Caki2 (cell line): ENCODE data around the gene RFX5. TPM values are rescaled to one million over a fixed set of nuclear protein-coding genes. Genes with fewer than 3 reads are reported as not detected.
A peak's percentile ranks its signal among the peaks of the same experiment; 100 is the strongest.
"Not testable (repeated sequence)": the region's sequence is repeated elsewhere in the genome, so short reads cannot be mapped to it uniquely, and the experiment has no call there.

Experiments
- DNase-seq: peaks from one replicate; pipeline ENCODE4 v3.0.0-alpha.2; 2015; ENCODE audit warnings: low read depth
- in situ Hi-C: cut with HindIII; loops from 2 replicates; pipeline ENCODE4 v1.10.0; 2016; ENCODE audit warnings: low sequenced_read_pairs, low pct_unique_long_range_greater_than_20kb, mixed read lengths
- total RNA-seq: library from RNA; depleted of rRNA; stranded (reverse); fragments of >200 nt; shearing (Covaris generic); gene quantifications from 2 replicates; pipeline ENCODE4 v1.2.3, GENCODE V29; 2014; ENCODE audit warnings: low replicate concordance

RFX5 gene
- total RNA-seq, 1 experiment from 2014 or later = 50.4 TPM

DNA sequence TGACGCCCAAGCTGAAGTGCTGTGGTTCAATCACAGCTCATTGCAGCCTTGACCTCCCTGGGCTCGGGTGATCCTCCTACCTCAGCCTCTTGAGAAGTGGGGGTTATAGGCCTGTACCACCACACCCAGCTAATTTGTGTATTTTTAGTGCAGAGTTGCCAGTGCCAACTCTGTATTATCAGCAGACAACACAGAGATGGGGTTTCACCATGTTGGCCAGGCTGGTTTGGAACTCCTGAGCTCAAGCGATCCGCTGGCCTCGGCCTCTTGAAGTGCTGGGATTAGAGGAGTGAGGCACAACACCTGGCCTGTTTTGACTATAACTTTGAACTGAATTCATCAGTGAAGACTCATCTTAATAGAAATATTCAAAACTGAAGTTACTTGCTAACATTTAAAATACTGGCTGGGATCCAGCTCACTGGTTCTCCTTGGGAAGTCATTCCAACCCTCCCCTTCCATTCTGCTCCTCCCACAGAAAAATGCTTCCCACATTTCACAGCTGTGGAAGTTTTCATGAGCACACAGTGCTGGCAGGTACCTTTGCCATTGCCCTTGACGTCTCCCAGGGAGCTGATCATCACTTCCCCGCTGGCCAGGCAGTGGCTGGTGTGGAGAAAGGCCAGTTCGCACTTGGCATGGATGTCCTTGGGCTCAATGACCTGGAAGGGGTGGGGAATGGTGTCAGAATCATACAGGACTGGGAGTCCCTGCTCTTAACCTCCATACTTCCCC is 20.8 kb upstream of the RFX5 start:
- no peak for DNase-seq
- in situ Hi-C loops = no loop called here

DNA sequence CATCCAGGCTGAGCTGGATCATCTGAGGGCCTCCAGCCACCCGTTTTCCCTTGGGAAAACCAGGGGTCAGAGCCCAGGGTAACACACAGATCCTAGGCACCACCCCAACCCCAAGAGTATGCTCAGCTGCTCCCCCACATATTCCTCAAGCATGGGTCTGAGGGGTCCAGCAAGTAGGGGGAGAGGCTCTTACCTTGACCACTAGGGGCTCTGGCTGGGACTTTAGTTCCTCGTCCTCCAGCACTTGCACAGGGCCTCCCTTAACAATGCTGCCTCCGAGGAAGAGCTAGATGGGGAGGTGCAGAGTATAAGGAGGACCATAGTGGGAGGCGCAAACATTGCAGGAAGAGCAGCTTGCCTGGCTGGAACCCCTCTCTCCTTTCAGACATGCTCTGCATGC is 17.9 kb upstream of the RFX5 start:
- DNase-seq = no peak
- in situ Hi-C loops = no loop called here

DNA sequence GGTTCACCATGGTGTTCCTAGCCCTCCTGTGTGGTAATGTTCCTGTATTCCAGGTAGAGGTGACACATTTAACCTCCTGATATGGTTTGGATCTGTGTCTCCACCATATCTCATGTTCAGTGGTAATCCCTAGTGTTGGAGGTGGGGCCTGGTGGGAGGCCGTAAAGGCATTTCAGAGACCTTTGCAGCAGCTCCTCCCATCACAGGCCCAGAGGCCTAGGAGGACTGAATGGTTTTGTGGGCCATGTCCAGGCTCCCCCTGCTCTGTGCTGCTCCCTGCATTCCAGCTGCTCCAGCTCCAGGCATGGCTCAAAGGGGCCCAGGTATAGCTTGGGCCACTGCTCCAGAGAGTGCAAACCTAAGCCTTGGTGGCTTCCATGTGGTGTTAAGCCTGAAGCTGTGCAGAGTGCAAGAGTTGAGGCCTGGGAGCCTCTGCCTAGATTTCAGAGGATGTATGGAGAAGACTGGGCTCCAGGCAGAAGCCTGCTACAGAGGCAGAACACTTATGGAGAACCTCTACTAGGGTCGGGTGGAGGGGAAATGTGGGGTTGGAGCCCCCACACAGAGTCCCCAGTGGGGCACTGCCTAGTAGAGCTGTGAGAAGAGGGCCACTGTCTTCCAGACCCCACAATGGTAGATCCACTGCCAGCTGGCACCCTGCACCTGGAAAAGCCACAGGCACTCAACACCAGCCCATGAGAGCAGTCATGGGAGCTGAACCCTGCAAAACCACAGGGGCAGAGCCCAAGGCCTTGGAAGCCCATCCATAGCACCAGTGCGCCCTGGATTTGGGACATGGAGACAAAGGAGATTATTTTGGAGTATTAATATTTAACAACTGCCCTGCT is 15.5 kb upstream of the RFX5 start:
- no peak for DNase-seq

DNA sequence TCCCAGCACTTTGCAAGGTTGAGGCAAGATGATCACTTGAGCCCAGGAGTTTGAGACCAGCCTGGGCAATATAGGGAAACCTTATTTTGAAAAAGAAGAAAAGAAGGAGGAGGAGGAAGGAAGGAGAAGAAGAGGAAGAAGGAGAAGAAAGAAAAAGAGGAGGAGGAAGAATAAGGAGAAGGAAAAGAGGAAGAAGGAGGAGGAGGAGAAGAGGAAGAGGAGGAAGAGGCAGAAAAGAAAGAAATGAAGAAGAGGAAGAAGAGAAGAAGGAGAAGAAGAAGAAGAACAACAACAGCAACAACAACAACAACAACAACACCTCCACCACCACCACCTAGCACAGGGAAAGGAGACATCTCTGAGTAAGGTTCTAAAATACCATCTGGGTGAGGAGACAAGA is 14.8 kb upstream of the RFX5 start:
- DNase-seq = no peak
- in situ Hi-C loops = no loop called here

More for the DNA sequence above, 15.5 kb upstream of the RFX5 start:
- in situ Hi-C loops = no loop called here

DNA sequence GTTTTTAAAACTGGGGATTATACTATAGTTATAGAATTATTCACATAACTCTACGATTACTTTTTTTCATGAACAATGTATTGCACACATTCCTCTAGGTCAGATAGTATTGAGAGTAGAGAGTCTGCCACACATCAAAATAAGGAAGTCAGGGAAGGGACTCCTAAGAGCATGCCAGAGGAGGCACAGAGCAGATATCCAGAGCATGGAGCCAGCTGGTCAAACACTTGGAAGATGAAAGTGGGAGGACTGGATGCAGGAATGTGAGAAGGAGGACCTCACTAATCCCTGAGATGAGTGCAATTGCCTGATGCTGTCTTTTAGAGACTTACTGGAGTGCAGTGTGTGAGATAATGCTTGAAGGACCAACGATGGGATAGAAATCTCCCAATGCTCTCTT is 9.6 kb upstream of the RFX5 start:
- in situ Hi-C loops = no loop called here
- DNase-seq = no peak

DNA sequence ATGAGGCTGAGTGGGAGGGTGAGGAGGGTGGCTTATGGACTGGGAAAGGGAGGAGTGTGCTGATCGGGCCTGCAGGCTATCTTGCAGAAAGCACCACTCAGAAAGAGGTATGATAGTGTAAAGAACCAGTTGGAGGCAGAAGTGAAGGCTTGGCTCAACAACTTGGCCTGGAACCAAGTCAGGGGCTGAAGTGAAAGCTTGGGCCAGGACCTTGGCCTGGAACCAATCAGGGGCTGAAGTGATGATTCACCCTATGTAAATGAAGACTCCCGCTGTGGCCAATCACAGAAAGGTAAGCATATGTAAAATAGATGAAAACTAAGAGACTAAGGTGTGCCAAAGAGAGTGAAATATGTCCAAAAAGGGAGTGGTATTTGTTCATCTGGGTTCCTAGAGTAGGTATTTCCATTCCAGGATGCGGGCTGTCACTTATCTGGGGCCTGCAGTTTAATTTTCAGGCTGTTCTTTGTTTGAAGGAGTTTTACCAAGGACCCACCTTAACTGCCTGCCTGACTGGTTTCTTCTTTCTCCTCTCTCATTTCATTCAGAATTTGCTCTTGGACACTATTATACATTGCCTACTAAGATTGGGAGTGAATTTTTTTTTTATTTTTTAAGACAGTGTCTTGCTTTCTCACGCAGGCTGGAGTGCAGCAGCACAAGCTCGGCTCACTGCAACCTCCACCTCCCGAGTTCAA is 5.1 kb upstream of the RFX5 start:
- in situ Hi-C loops = no loop called here

DNA sequence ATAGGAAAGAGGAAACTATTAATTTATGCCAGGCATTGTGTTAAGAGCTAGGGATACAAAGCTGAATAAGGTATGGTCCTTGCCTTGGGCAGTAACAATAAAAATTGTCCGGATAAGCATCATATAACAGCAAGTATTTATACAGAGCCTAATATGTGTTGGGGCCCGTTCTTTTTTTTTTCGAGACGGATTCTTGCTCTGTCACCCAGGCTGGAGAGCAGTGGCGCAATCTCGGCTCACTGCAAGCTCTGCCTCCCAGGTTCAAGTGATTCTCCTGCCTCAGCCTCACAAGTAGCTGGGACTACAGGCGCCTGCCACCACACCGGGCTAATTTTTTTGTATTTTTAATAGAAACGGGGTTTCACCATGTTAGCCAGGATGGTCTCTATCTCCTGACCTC is 3.3 kb upstream of the RFX5 start:
- DNase-seq, in situ Hi-C loops: not testable (repeated sequence)

More for the DNA sequence above, 5.1 kb upstream of the RFX5 start:
- peak; percentile 89 for DNase-seq

DNA sequence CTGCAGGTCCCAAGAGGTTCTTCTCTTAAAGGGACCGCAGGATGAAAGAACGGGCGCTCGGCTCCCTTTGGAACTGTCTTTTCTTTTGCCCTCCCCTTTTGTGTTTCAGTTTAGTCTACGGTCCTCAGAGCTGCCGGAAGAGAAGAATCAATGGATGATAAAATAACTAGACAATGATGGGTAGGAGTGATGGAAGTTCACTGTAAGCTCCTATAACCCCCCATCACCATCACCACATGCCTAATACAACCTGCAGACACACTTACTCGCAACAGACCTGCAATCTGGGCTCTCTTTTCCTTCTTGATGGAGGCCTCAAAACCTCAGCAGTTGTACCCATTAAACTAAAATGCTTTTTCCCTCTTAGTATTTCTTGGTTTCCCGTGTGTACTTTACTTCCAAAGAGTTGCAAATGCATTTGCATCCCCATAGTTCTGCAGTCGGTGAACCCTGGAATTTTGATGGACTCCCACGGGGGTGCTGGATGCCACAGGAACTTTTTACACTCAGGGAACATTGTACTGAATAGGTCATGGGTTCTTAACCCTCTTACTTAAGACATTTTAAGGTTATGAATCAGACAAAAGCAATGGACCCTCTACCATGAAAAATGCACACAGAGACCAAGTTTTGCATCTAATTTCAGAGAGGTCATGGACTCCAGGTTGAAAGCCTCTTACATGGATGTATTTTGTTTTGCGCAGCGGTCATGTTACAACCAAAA is 633 bp upstream of the RFX5 start:
- DNase-seq = no peak
- in situ Hi-C loops = no loop called here

DNA sequence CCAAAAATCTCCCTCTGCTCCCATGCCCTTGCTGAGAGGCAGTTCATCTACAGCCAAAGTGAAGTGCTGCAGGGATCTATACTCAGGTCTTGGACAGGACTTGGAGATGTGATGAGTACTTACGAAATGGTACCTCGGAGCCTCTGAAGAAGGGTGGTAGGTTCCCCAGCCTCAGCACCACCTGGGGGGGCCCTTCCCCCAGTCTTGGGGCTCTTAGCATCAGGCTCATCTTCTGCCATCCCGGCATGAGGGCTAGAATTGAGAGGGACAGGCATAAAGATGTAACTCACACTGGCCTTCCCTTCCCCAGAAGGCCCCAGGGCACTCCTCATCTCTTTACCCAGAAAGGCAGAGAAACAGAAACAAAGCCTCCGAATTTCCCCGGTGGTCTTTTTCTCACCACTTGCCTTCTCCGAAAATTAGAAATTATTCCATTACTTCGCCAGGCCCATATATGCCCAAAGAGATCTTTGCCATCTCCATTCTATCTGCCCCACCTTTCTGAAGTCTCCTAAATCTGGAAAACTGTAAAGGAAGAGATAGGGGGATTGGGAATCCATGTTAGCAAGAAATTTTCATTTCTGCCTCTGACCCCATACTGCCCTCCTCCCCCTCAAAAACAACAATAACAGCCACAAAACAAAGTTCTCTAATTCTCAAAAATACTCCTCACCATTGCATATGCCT is 827 bp downstream of the RFX5 start:
- no peak for DNase-seq
- in situ Hi-C loops = no loop called here

DNA sequence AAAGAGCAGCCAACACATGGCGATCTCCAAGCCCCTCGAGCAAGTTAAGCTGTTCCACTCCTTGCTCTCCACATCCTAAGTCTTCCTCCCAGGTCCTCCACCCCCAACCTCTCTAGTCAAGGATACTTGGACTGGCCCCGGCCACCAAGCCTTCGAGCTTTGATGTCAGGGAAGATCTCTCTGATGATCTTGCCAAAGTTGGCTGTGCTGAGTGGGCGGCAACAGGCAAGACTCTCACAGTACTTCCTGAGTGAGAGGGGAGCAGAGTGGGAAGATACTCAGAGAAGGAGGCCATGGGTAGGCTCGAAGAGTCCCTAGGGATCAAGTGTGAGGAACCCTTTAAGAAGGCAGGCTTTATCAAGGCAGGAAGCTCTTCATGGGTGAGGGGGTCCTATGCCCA is 2.8 kb downstream of the RFX5 start:
- DNase-seq = no peak
- in situ Hi-C loops = no loop called here

DNA sequence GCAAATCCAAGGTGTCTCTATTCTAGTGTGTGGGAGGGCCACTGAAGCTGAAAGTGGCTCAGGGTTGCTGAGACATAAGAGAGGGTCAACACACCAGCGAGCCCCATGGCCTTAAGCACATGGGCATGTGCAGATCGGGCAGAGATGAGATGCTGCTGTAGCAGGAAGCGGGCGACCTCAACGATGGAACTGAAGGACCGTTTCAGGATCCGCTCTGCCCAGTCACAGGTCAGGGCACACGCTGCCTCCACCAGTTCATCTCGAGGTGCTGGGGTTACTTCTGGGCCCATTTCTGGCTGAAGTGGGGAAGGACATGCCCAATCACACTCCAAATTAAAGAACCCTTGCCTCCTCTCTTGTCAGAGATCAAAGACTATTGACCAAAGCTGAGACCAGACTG is 3.5 kb downstream of the RFX5 start:
- in situ Hi-C loops = no loop called here
- no peak for DNase-seq

DNA sequence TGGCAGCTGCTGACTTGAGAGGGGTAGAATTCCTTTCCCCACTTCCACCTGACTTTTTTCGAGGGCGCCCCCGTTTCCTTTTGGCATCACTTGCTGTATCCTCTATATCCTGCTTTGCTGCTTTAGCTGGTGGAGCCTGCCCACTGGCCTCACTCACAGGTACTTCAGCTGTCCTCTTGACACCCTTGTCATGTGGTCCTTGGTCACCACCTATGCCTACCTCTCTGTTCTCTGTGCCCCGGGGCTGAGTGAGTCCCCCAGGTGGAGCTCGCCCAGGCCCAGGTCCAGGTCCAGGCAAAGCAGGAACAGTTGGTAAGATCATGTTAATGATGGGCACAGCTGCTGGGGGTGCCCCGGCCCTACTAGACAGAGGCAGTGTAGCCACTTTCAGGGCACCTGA is 4.5 kb downstream of the RFX5 start:
- no peak for DNase-seq
- in situ Hi-C loops = no loop called here

DNA sequence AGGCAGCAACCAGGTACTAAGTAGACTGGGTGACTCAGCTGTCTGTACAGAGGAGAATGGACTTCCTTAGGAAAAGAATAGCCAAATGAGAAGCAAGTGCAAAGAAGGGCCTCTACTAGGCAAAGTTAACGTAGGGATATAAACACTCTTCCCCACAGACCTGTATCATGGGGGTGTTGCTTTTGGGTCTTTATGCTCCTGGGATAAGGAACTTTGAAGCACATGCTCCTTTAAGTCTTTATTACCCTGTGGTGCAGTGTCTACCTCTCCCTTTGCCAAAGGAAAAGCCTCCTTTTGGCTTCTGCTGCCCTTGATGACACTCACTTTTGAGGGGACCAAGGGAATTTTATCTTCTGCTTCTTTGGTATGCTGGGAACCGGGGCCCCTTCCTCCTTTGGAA is 5.0 kb downstream of the RFX5 start:
- in situ Hi-C loops = no loop called here

DNA sequence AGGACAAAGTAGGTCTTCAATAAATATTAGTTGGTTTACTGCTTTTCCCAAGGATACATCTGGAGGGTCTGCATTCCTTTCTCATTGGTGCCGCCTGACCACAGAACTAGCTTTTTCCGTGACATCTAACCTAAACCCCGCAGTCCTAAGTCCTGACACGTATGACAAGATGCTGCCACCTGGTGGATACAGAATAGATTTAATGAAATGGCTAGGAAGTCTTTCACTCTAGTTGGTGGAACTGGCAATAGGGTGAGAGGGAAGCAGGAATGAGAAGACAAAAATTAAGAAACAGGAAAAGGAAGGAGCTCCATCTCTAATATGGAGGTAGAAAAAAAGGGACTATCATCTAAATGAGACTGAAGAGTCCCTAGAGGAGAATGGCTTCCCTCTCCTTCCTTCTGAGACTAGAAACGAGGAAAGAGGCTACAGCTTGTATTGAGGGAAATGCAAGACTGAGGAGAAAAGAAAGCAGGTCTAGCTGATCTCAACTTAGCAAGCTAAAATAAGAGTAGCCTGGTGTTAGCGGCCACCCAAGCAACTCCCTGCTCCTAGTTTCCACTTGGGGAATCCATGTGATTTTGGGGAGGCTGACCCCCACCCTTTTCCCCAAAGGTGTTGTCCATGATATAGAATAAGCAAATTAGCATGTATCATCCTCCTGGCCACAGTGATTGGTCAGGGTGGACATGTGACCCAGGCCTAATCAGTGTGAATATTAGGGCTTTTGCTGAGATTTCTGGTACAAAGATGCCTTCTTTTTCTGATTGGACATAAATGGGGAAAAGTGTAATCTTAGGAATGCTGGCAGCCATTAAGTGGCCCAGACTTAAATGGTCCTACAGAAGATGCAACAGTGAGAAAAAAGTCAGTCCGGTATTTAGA is 5.9 kb downstream of the RFX5 start:
- in situ Hi-C loops = no loop called here
- DNase-seq = peak; percentile 73

More for the DNA sequence above, 5.0 kb downstream of the RFX5 start:
- DNase-seq = no peak

DNA sequence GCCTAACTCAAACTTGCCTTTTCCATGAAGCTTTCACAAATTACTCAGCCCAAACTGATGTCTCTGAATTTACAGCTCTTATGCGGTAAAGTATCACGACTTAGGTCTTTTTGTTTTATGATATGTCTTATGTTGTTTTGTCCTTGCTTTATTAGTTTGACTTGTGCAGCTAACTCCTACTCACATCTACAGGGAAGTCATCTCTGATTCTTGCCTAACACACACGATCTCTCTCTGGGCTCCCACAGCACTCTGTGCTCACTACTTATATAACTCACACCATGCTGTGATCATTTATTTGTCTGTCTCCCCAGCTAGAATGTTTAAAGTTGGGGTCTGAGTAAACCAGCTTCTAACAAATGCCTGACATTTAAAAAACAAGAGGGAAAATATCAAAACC is 10.5 kb downstream of the RFX5 start:
- in situ Hi-C loops = no loop called here

DNA sequence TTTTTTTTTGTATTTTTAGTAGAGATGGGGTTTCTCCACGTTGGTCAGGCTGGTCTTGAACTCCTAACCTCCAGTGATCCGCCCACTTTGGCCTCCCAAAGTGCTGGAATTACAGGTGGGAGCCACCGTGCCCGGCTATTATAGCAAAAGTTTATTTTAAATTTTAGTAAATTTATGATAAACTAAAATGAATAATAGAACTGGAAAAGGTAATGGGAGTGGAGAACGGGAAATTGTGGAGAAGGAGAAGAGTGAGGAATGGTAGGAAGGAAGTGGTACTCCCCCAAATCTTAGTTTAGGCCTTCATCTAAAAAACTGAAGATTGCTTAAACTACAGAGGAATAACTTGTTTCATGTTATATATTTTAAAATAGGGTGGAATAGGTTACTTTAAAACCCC is 12.2 kb downstream of the RFX5 start:
- in situ Hi-C loops = no loop called here
- DNase-seq = no peak

More for the DNA sequence above, 10.5 kb downstream of the RFX5 start:
- no peak for DNase-seq
